ENCODE measurements around the gene IFIT3.
"Not testable (repeated sequence)": the region's sequence is repeated elsewhere in the genome, so short reads cannot be mapped to it uniquely, and the experiment has no call there.

Gene IFIT3

GRCh38 chr10:89327803-89328441 lies at the start of gene IFIT3:
TSS of gene IFIT3 (plus strand) at chr10:89327997. CDS start at chr10:89328074, 77 bp downstream.
- H3K4me3 ChIP-seq (ENCODE audit: low read depth, low read length), result peak within 1 kb of the TSS; percentile 44
- peak; percentile 91 for DNase-seq (ENCODE audit: low read depth)

GRCh38 chr10:89278034-89278535 lies 49.7 kb upstream of the IFIT3 start:
- DNase-seq (ENCODE audit: low read depth), result peak; percentile 92

GRCh38 chr10:89278900-89279392 lies 48.9 kb upstream of the IFIT3 start:
- DNase-seq (ENCODE audit: low read depth), result peak; percentile 39
- H3K4me3 ChIP-seq (ENCODE audit: low read depth, low read length), result no peak overlapping the region

More at GRCh38 chr10:89278034-89278535, 49.7 kb upstream of the IFIT3 start:
- H3K4me3 ChIP-seq (ENCODE audit: low read depth, low read length), result no peak overlapping the region

- peak; percentile 51 for DNase-seq (ENCODE audit: low read depth)
- no peak overlapping the region for H3K4me3 ChIP-seq (ENCODE audit: low read depth, low read length)
Measured at GRCh38 chr10:89279421-89279869, 48.4 kb upstream of the IFIT3 start.

- no peak for DNase-seq (ENCODE audit: low read depth)
Measured at GRCh38 chr10:89280508-89280907, 47.3 kb upstream of the IFIT3 start.

GRCh38 chr10:89281606-89282395 lies 46.0 kb upstream of the IFIT3 start:
- no peak for DNase-seq (ENCODE audit: low read depth)

More at GRCh38 chr10:89280508-89280907, 47.3 kb upstream of the IFIT3 start:
- no peak overlapping the region for H3K4me3 ChIP-seq (ENCODE audit: low read depth, low read length)

GRCh38 chr10:89283025-89283935 lies 44.5 kb upstream of the IFIT3 start:
- DNase-seq (ENCODE audit: low read depth), result no peak
- peak overlapping the region; percentile 7 for H3K4me3 ChIP-seq (ENCODE audit: low read depth, low read length)

More at GRCh38 chr10:89281606-89282395, 46.0 kb upstream of the IFIT3 start:
- H3K4me3 ChIP-seq (ENCODE audit: low read depth, low read length), result no peak overlapping the region

- DNase-seq (ENCODE audit: low read depth), result peak; percentile 71
- peak overlapping the region; percentile 15 for H3K4me3 ChIP-seq (ENCODE audit: low read depth, low read length)
Measured at GRCh38 chr10:89283936-89284475, 43.8 kb upstream of the IFIT3 start.

- not testable (repeated sequence) for H3K4me3 ChIP-seq (ENCODE audit: low read depth, low read length); DNase-seq (ENCODE audit: low read depth)
Measured at GRCh38 chr10:89284711-89285110, 43.1 kb upstream of the IFIT3 start.

GRCh38 chr10:89285303-89285702 lies 42.5 kb upstream of the IFIT3 start:
- H3K4me3 ChIP-seq (ENCODE audit: low read depth, low read length); DNase-seq (ENCODE audit: low read depth): not testable (repeated sequence)

GRCh38 chr10:89294721-89295239 lies 33.0 kb upstream of the IFIT3 start:
- no peak overlapping the region for H3K4me3 ChIP-seq (ENCODE audit: low read depth, low read length)
- DNase-seq (ENCODE audit: low read depth), result no peak

GRCh38 chr10:89295597-89295996 lies 32.2 kb upstream of the IFIT3 start:
- DNase-seq (ENCODE audit: low read depth), result peak; percentile 52
- H3K4me3 ChIP-seq (ENCODE audit: low read depth, low read length), result no peak overlapping the region

- no peak overlapping the region for H3K4me3 ChIP-seq (ENCODE audit: low read depth, low read length)
- peak; percentile 46 for DNase-seq (ENCODE audit: low read depth)
Measured at GRCh38 chr10:89296220-89296648, 31.6 kb upstream of the IFIT3 start.

GRCh38 chr10:89297356-89297755 lies 30.4 kb upstream of the IFIT3 start:
- no peak overlapping the region for H3K4me3 ChIP-seq (ENCODE audit: low read depth, low read length)
- no peak for DNase-seq (ENCODE audit: low read depth)

- no peak for DNase-seq (ENCODE audit: low read depth)
- no peak overlapping the region for H3K4me3 ChIP-seq (ENCODE audit: low read depth, low read length)
Measured at GRCh38 chr10:89297791-89298190, 30.0 kb upstream of the IFIT3 start.

GRCh38 chr10:89299031-89299430 lies 28.8 kb upstream of the IFIT3 start:
- no peak for DNase-seq (ENCODE audit: low read depth)
- no peak overlapping the region for H3K4me3 ChIP-seq (ENCODE audit: low read depth, low read length)

- no peak for DNase-seq (ENCODE audit: low read depth)
- H3K4me3 ChIP-seq (ENCODE audit: low read depth, low read length), result peak overlapping the region; percentile 42
Measured at GRCh38 chr10:89301232-89301631, 26.6 kb upstream of the IFIT3 start.

- DNase-seq (ENCODE audit: low read depth), result peak; percentile 67
- peak within 1 kb of the TSS; percentile 42 for H3K4me3 ChIP-seq (ENCODE audit: low read depth, low read length)
Measured at GRCh38 chr10:89301721-89302445, 25.9 kb upstream of the IFIT3 start, which contains the start of gene IFIT2. TSS of gene IFIT2 (plus strand) at chr10:89302046. CDS start at chr10:89302124, 78 bp downstream.
